ENCODE results near the gene TMPRSS3.
"Not testable (repeated sequence)": the region's sequence is repeated elsewhere in the genome, so short reads cannot be mapped to it uniquely, and the experiment has no call there.

The TMPRSS3 gene

GRCh38 chr21:42409366-42409765 lies 13.5 kb upstream of the TMPRSS3 start:
- no peak for TF ChIP-seq CTCF (IDR thresholded peaks at IDR 0.05; ENCODE audit: borderline replicate concordance, insufficient read depth, low read depth, low read length)
- H3K4me3 ChIP-seq (ENCODE audit: low read depth, low read length): no peak overlapping the region

- not testable (repeated sequence) for H3K4me3 ChIP-seq (ENCODE audit: low read depth, low read length)
These were observed 12.9 kb upstream of the TMPRSS3 start for GRCh38 chr21:42408718-42409117.

GRCh38 chr21:42407476-42407875 lies 11.6 kb upstream of the TMPRSS3 start:
- no peak overlapping the region for H3K4me3 ChIP-seq (ENCODE audit: low read depth, low read length)
- no peak for TF ChIP-seq CTCF (IDR thresholded peaks at IDR 0.05; ENCODE audit: borderline replicate concordance, insufficient read depth, low read depth, low read length)

GRCh38 chr21:42406866-42407265 lies 11.0 kb upstream of the TMPRSS3 start:
- no peak for TF ChIP-seq CTCF (IDR thresholded peaks at IDR 0.05; ENCODE audit: borderline replicate concordance, insufficient read depth, low read depth, low read length)
- no peak overlapping the region for H3K4me3 ChIP-seq (ENCODE audit: low read depth, low read length)

- no peak for TF ChIP-seq CTCF (IDR thresholded peaks at IDR 0.05; ENCODE audit: borderline replicate concordance, insufficient read depth, low read depth, low read length)
- H3K4me3 ChIP-seq (ENCODE audit: low read depth, low read length): no peak overlapping the region
These were observed 10.4 kb upstream of the TMPRSS3 start for GRCh38 chr21:42406201-42406621.

- no peak overlapping the region for H3K4me3 ChIP-seq (ENCODE audit: low read depth, low read length)
- TF ChIP-seq CTCF (IDR thresholded peaks at IDR 0.05; ENCODE audit: borderline replicate concordance, insufficient read depth, low read depth, low read length): no peak
These were observed 9.5 kb upstream of the TMPRSS3 start for GRCh38 chr21:42405064-42406013.

- TF ChIP-seq CTCF (IDR thresholded peaks at IDR 0.05; ENCODE audit: borderline replicate concordance, insufficient read depth, low read depth, low read length): no peak
- no peak overlapping the region for H3K4me3 ChIP-seq (ENCODE audit: low read depth, low read length)
These were observed 8.7 kb upstream of the TMPRSS3 start for GRCh38 chr21:42404539-42404938.
